Measurements from ENCODE around the gene MIOS.

The MIOS gene

GRCh38 chr7:7536396-7537019 lies 30.2 kb upstream of the MIOS start:
- Histone ChIP-seq H3K4me2 (ENCODE audit: low read depth, low read length, poor library complexity, severe bottlenecking) (no peak overlapping the region), H3K79me2 (ENCODE audit: insufficient read depth, low read length) (no peaks in the 10 kb centered on the region), H3K4me3 (ENCODE audit: low read length, poor library complexity, severe bottlenecking) (no peak overlapping the region), H3K9ac (ENCODE audit: low read depth, low read length, poor library complexity, severe bottlenecking) (no peak overlapping the region), H3K36me3 (ENCODE audit: insufficient read depth, low read length) (no peaks in the 10 kb centered on the region), H3K9me3 (ENCODE audit: insufficient read depth, low read depth, low read length) (no peaks in the 10 kb centered on the region), H3K9me2 (replicated peaks; ENCODE audit: low read depth, low read length) (no peaks in the 10 kb centered on the region), H4K20me1 (ENCODE audit: insufficient read depth, low read length, poor library complexity, severe bottlenecking) (no peaks in the 10 kb centered on the region), H3K4me1 (ENCODE audit: insufficient read depth, low read length, poor library complexity, severe bottlenecking) (no peaks in the 10 kb centered on the region), H3F3A (ENCODE audit: low read depth) (no peaks in the 10 kb centered on the region), H2AFZ (ENCODE audit: low read length) (no peak overlapping the region), H3K27me3 (ENCODE audit: insufficient read depth, low read length, poor library complexity, severe bottlenecking) (no peaks in the 10 kb centered on the region)
- no peak for TF ChIP-seq CTCF (conservative IDR thresholded peaks at IDR 0.05; ENCODE audit: low read length)
- TF ChIP-seq EZH2phosphoT487 (IDR thresholded peaks at IDR 0.05; ENCODE audit: borderline replicate concordance), result no peak

- Histone ChIP-seq H3K79me2 (ENCODE audit: insufficient read depth, low read length) (no peaks in the 10 kb centered on the region), H4K20me1 (ENCODE audit: insufficient read depth, low read length, poor library complexity, severe bottlenecking) (no peaks in the 10 kb centered on the region), H3K9ac (ENCODE audit: low read depth, low read length, poor library complexity, severe bottlenecking) (no peak overlapping the region), H3K9me2 (replicated peaks; ENCODE audit: low read depth, low read length) (no peaks in the 10 kb centered on the region), H3K9me3 (ENCODE audit: insufficient read depth, low read depth, low read length) (no peaks in the 10 kb centered on the region), H3K27me3 (ENCODE audit: insufficient read depth, low read length, poor library complexity, severe bottlenecking) (no peaks in the 10 kb centered on the region), H3K4me2 (ENCODE audit: low read depth, low read length, poor library complexity, severe bottlenecking) (no peak overlapping the region), H3K4me3 (ENCODE audit: low read length, poor library complexity, severe bottlenecking) (no peak overlapping the region), H3K36me3 (ENCODE audit: insufficient read depth, low read length) (no peaks in the 10 kb centered on the region), H3K4me1 (ENCODE audit: insufficient read depth, low read length, poor library complexity, severe bottlenecking) (no peaks in the 10 kb centered on the region), H3F3A (ENCODE audit: low read depth) (no peaks in the 10 kb centered on the region), H2AFZ (ENCODE audit: low read length) (no peak overlapping the region)
- no peak for TF ChIP-seq EZH2phosphoT487 (IDR thresholded peaks at IDR 0.05; ENCODE audit: borderline replicate concordance)
- no peak for TF ChIP-seq CTCF (conservative IDR thresholded peaks at IDR 0.05; ENCODE audit: low read length)
Measured at GRCh38 chr7:7537711-7538110, 29.0 kb upstream of the MIOS start.

- Histone ChIP-seq H3K9me3 (ENCODE audit: insufficient read depth, low read depth, low read length) (no peaks in the 10 kb centered on the region), H3K4me1 (ENCODE audit: insufficient read depth, low read length, poor library complexity, severe bottlenecking) (no peaks in the 10 kb centered on the region), H3K27me3 (ENCODE audit: insufficient read depth, low read length, poor library complexity, severe bottlenecking) (no peaks in the 10 kb centered on the region), H3K9me2 (replicated peaks; ENCODE audit: low read depth, low read length) (no peaks in the 10 kb centered on the region), H3F3A (ENCODE audit: low read depth) (no peaks in the 10 kb centered on the region), H3K4me3 (ENCODE audit: low read length, poor library complexity, severe bottlenecking) (no peak overlapping the region), H3K9ac (ENCODE audit: low read depth, low read length, poor library complexity, severe bottlenecking) (no peak overlapping the region), H3K4me2 (ENCODE audit: low read depth, low read length, poor library complexity, severe bottlenecking) (no peak overlapping the region), H3K36me3 (ENCODE audit: insufficient read depth, low read length) (no peaks in the 10 kb centered on the region), H2AFZ (ENCODE audit: low read length) (no peak overlapping the region), H3K79me2 (ENCODE audit: insufficient read depth, low read length) (no peaks in the 10 kb centered on the region), H4K20me1 (ENCODE audit: insufficient read depth, low read length, poor library complexity, severe bottlenecking) (no peaks in the 10 kb centered on the region)
- TF ChIP-seq EZH2phosphoT487 (IDR thresholded peaks at IDR 0.05; ENCODE audit: borderline replicate concordance) (no peak), CTCF (conservative IDR thresholded peaks at IDR 0.05; ENCODE audit: low read length) (no peak)
Measured at GRCh38 chr7:7539152-7539551, 27.5 kb upstream of the MIOS start.
